Measurements from ENCODE around the gene AXDND1. TPM values are rescaled to one million over a fixed set of nuclear protein-coding genes. Genes with fewer than 3 reads are reported as not detected.

The AXDND1 gene
- polyA plus RNA-seq, 3 donors, result 0.09 TPM; not detected in 2

DNA sequence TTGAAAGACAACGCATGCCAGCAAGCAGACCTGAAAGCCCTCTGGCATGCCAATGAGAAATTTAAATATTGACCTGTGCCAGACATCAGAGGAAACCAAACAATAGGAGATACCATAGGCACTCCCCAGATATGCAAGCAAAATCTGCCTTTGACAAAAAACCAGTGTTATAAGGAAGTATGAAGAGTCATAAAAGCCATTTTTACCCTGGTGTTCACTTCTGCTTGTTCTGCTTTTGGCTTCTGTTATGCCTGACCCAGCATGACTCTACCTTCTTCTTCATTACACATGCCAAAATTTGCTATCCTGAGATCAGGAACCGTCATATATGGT, 183.6 kb downstream of the AXDND1 start:
- H3K27me3 Mint-ChIP-seq (ENCODE audit: low read depth in 3 of 3), result peaks cover 2 to 5% (median 3%) of the 10 kb centered on the region in 3 donors
- H3K79me2 ChIP-seq (ENCODE audit: insufficient read depth, low read length), result no peaks in the 10 kb centered on the region
- intact Hi-C loops (cut with micrococcal nuclease), result no loop called here
- no peaks in the 10 kb centered on the region for H3K36me3 Mint-ChIP-seq
- no peak overlapping the region for H3K27ac Mint-ChIP-seq
- H2AFZ ChIP-seq (ENCODE audit: insufficient read depth, low read depth, low read length, poor library complexity, severe bottlenecking), result no peak overlapping the region
- no peak overlapping the region for H3K27ac ChIP-seq (ENCODE audit: low read depth in 1 of 2, low read length in 2 of 2)
- no peaks in the 10 kb centered on the region for H3K27me3 ChIP-seq (ENCODE audit: control insufficient read depth in 2 of 2, insufficient read depth in 2 of 2, low read length in 2 of 2)
- no peaks in the 10 kb centered on the region for H3K4me1 Mint-ChIP-seq
- no peaks in the 10 kb centered on the region for H3K36me3 ChIP-seq (replicated peaks in 1 of 2; ENCODE audit: control insufficient read depth in 1 of 2, insufficient read depth in 2 of 2, low read length in 2 of 2)
- no peaks in the 10 kb centered on the region for H4K20me1 ChIP-seq (ENCODE audit: insufficient read depth, low read length)
- DNase-seq, result no peak
- TF ChIP-seq, protein P1, sequence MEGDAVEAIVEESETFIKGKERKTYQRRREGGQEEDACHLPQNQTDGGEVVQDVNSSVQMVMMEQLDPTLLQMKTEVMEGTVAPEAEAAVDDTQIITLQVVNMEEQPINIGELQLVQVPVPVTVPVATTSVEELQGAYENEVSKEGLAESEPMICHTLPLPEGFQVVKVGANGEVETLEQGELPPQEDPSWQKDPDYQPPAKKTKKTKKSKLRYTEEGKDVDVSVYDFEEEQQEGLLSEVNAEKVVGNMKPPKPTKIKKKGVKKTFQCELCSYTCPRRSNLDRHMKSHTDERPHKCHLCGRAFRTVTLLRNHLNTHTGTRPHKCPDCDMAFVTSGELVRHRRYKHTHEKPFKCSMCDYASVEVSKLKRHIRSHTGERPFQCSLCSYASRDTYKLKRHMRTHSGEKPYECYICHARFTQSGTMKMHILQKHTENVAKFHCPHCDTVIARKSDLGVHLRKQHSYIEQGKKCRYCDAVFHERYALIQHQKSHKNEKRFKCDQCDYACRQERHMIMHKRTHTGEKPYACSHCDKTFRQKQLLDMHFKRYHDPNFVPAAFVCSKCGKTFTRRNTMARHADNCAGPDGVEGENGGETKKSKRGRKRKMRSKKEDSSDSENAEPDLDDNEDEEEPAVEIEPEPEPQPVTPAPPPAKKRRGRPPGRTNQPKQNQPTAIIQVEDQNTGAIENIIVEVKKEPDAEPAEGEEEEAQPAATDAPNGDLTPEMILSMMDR (IDR thresholded peaks at IDR 0.05), result no peak
- H3K4me3 ChIP-seq (replicated peaks in 1 of 3; ENCODE audit: low read depth in 2 of 3, low read length in 3 of 3), result no peak overlapping the region
- H3K9ac ChIP-seq (ENCODE audit: insufficient read depth, low read length, poor library complexity, severe bottlenecking), result no peak overlapping the region
- no peaks in the 10 kb centered on the region for H3K4me1 ChIP-seq (ENCODE audit: control insufficient read depth in 1 of 2, insufficient read depth in 2 of 2, low read length in 2 of 2)
- H3K9me3 ChIP-seq (replicated peaks in 1 of 2; ENCODE audit: control insufficient read depth in 1 of 2, insufficient read depth in 1 of 2, low read length in 2 of 2), result no peaks in the 10 kb centered on the region
- no peak overlapping the region for H3K4me2 ChIP-seq (replicated peaks; ENCODE audit: extremely low read depth, low read length, poor library complexity, severe bottlenecking)
- peaks cover 0 to 3% (median 0%) of the 10 kb centered on the region in 7 donors for H3K9me3 Mint-ChIP-seq
- 100% methylated on average over 1 of the region's 2 CpGs for WGBS (ENCODE audit: insufficient coverage)
- H3K4me3 Mint-ChIP-seq, result no peak overlapping the region

- Mint-ChIP-seq H3K4me1 (no peaks in the 10 kb centered on the region), H3K27ac (peak overlapping the region in 1 of 7 donors; percentile 12), H3K36me3 (no peaks in the 10 kb centered on the region), H3K27me3 (ENCODE audit: low read depth in 3 of 3) (peaks cover 3 to 5% (median 4%) of the 10 kb centered on the region in 3 donors), H3K9me3 (peaks cover 0 to 6% (median 0%) of the 10 kb centered on the region in 7 donors), H3K4me3 (no peak overlapping the region)
- H3K79me2 ChIP-seq (ENCODE audit: insufficient read depth, low read length), result no peaks in the 10 kb centered on the region
- TF ChIP-seq, protein P1 (IDR thresholded peaks at IDR 0.05), result no peak
- H3K4me2 ChIP-seq (replicated peaks; ENCODE audit: extremely low read depth, low read length, poor library complexity, severe bottlenecking), result no peak overlapping the region
- H3K9me3 ChIP-seq (replicated peaks in 1 of 2; ENCODE audit: control insufficient read depth in 1 of 2, insufficient read depth in 1 of 2, low read length in 2 of 2), result no peaks in the 10 kb centered on the region
- H3K4me1 ChIP-seq (ENCODE audit: control insufficient read depth in 1 of 2, insufficient read depth in 2 of 2, low read length in 2 of 2), result no peaks in the 10 kb centered on the region
- H4K20me1 ChIP-seq (ENCODE audit: insufficient read depth, low read length), result no peaks in the 10 kb centered on the region
- H3K27me3 ChIP-seq (ENCODE audit: control insufficient read depth in 2 of 2, insufficient read depth in 2 of 2, low read length in 2 of 2), result no peaks in the 10 kb centered on the region
- no peak overlapping the region for H3K4me3 ChIP-seq (replicated peaks in 1 of 3; ENCODE audit: low read depth in 2 of 3, low read length in 3 of 3)
- H3K9ac ChIP-seq (ENCODE audit: insufficient read depth, low read length, poor library complexity, severe bottlenecking), result no peak overlapping the region
- intact Hi-C loops (cut with micrococcal nuclease), result no loop called here
- H3K36me3 ChIP-seq (replicated peaks in 1 of 2; ENCODE audit: control insufficient read depth in 1 of 2, insufficient read depth in 2 of 2, low read length in 2 of 2), result no peaks in the 10 kb centered on the region
- WGBS (ENCODE audit: insufficient coverage), result 90% methylated on average over 5 of the region's 9 CpGs
- no peak overlapping the region for H3K27ac ChIP-seq (ENCODE audit: low read depth in 1 of 2, low read length in 2 of 2)
- DNase-seq, result no peak
- H2AFZ ChIP-seq (ENCODE audit: insufficient read depth, low read depth, low read length, poor library complexity, severe bottlenecking), result no peak overlapping the region
Observed at GRCh38 chr1:179550746-179551682, 185.2 kb downstream of the AXDND1 start.

Data from CD14-positive monocyte (primary cell).